Stimulated activated CD4-positive, alpha-beta T cell treated with anti-CD3 and anti-CD28 coated beads, Interleukin-4, amount 100 ng/mL, for 24 hours (primary cell): ENCODE measurements around the gene ANAPC2.

Experiments
- DNase-seq: peaks from one replicate; pipeline ENCODE4 v3.0.0-alpha.2; 2020

Gene ANAPC2

DNA sequence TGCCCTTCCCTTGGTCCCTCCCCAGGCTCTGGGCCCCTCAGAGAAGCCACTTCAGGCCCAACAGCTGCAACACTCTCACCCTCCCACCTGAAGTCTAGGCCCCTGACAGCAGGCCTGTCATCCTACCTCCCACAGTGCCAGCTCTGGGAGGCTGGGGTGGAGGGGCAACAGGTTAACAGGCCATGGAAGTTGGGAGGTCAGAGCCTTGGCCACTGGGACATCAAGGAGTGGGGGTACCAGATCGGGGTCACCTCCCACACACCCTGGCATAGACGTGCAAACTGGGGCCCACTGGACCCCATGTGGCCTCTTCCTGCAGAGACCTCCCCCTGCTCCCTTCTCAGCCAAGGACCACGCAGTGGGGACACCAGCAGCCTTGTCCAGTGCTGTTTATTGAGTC, 2.9 kb upstream of the ANAPC2 start:
- DNase-seq, result no peak

DNA sequence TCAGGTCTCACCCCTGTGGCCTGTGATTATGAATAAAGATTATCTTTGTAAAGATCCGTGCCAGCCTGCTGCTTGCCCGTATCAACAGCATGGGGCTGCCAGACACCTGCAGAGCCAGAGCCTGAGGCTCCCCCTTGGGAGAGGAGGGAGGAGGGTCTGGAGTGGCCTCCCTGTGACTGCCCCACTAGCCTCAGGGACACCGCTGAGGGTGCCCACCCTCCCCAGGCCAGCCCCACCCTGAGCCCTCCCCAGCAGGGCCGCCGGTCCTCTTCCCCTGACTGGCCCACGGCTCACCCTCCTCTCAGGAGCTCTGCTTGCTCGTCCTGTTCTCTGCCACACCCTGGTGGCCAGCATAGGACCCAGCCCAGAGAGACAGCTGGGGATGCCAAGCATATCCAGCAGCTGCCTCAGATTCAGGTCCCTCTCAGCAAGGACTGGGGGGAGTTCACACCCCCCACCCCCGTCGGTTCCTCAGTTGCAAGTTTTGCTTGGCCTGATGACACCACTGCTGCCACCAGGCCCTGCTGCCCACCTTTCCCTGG, 2.0 kb upstream of the ANAPC2 start:
- DNase-seq, result no peak

GRCh38 chr9:137189297-137190295, 1.2 kb upstream of the ANAPC2 start:
- DNase-seq, result no peak

DNA sequence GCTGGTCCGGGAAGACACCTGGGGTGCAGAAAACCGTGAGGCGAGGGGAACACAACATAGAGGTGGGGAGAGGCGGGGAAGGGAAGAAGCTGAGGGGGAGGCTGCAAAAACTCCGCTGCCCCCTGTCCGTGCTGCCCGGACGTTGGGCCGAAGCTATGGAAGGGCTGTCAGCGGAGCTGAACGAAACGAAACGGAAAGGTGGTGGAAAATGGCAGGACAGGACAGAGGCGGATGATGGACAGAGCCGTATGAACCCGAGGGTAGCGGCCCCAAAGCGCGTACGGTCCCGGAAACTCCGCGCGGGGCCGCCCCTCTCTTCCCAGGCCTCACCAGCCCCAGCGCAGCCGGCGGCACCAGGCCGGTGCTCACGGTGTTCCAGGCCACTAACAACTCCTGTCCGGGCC, 272 bp downstream of the ANAPC2 start:
- DNase-seq, result no peak

- DNase-seq, result no peak
Measured at GRCh38 chr9:137187386-137187785, 974 bp downstream of the ANAPC2 start.

DNA sequence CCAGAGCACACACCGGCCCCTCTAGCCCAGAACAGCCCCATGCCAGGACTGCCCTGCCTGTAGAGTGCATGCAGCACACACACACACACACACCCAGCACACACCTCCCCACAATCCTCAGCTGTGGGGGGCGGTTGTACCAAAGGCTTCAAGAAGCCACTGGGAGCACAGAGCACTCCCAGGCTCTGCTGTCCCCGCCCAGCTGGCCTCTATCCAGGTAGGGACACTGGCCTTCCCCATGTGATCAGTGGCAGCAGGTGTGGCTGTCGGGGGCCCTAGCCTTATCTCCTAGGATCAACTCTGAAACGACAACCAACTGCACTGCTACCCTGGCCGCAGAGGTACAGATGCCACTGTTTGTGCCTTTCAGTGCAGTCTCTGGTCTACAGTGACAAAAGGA, 2.0 kb downstream of the ANAPC2 start:
- DNase-seq, result no peak

DNA sequence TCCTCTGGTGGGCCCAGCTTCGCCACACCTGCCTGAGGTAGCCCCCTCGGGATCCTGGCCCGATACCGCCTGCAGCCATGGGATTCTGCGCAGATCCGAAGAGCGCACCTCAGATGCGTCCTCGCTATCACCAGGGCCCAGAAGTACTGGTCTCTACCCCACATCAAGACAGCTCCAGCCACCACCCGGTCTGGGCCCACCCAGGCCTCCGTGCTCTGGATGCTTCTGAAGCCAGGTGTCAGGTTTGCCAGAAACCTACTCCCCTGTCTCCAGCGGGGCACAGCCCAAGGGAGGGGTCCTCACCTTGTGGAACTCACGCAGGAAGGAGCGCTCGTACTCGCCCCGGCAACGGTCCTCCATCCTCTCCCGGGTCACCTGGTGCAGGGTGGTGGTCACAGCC, 2.4 kb downstream of the ANAPC2 start:
- no peak for DNase-seq

GRCh38 chr9:137184881-137185660, 3.3 kb downstream of the ANAPC2 start:
- no peak for DNase-seq

DNA sequence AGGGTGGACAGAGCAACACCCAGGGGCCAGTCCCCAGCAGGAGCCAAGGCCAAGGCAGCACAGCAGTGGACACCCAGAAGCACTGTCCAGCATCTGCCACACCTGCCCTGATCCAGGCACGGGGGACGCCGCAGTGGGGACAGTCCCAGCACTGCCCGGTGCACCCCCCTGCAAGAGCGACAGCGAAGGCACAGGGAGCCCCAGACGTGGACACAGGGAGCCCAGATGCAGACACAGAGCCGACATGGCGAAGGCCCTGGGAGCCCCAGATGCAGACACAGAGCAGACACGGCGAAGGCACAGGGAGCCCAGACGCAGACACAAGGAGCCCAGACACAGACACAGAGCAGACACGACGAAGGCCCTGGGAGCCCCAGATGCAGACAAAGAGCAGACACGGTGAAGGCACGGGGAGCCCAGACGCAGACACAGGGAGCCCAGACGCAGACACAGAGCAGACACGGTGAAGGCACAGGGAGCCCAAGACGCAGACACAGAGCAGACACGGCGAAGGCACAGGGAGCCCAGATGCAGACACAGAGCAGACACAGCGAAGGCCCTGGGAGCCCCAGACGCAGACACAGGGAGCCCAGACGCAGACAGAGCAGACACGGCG, 4.3 kb downstream of the ANAPC2 start:
- DNase-seq, result no peak

DNA sequence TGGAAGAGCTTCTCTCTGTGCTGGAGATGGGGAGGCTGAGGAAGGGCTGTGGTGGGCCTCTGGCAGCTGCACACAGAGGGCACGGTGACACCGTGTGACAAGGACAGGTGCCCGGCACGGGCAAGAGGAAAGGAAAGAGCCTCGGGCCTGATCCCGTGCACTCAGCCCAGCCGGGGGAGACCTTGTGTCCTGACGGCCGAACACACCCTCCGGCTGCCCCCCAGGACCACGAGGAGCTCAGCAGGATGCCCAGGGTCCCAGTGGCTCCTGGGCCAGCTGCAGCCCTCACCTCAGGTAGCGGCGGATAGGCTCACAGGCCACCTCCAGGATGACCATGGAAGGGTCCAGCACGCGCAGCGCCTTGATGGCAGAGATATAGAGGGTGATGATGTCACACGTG, 5.5 kb downstream of the ANAPC2 start:
- no peak for DNase-seq

DNA sequence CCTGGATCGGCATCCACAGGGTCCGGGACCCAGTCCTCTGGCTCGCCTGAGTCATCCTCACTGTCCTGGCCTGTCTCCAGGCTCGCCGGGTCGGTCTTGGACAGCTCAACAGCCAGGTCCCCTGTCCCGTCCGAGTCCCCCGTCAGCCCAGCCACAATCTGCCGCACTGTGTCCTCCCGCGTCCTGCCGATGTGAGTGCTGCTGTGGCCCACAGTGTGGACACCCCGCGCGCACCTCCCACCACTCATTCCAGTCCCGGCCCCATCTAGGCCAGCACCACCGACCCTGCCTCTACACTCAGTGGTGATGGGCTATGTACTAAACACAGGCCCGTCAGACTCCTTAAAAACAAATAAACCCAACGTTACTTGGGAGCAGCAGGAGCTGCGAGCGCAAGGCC, 6.7 kb downstream of the ANAPC2 start:
- DNase-seq, result no peak

GRCh38 chr9:137180491-137180890, 7.9 kb downstream of the ANAPC2 start:
- no peak for DNase-seq

DNA sequence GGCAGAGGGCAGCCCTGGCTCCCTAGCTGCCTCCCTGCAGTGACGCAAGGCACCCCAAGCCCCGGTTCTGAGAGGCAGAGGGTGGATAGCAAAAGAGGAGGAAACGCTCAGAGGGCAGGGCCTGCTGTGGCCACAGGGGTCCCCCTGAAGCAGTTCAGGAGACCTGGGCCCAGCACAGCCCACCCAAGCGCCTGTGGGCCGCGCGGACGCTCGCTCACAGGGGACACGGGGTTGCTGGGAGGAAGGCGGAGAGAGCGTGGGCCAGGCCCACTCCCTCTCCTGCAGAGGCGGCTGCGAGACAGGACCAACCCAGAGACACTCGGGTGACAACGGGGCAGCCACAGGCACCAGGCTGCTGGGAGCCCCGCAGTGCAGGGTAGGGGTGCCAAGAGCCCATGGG, 8.6 kb downstream of the ANAPC2 start:
- DNase-seq, result no peak

DNA sequence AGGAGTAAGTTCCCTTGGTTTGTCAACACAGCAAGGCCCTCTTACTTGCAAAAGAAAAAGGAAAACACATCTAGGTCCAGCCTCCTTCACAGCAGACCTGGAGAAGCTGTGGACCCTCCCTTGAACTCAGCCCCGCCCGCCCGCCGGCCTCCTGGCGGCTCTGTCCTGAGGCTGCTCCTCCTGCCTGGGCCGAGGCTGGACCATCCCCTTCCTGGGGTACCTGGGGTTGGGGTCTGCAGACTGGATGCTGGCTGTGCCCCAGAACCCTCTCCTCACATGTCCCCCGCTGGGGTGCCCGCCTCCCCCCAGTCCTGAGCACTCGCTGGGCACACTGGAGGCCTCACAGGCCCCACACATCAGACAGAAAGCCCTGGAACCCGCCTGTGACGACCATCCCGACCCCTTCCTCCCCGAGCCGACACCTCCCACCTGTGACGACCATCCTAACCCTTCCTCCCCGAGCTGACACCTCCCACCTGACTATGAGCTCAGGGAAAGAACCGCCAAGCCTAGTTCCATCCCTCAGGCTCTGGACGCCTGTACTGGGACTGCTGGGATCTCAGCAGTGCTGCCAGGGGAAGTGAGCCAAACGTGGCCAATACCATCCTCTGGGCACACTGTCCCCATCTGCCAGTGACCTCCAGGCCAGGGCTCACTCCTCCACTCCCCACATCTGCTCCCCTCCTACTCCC, 9.3 kb downstream of the ANAPC2 start:
- DNase-seq, result no peak

GRCh38 chr9:137178201-137178938, 10.0 kb downstream of the ANAPC2 start:
- DNase-seq, result no peak

DNA sequence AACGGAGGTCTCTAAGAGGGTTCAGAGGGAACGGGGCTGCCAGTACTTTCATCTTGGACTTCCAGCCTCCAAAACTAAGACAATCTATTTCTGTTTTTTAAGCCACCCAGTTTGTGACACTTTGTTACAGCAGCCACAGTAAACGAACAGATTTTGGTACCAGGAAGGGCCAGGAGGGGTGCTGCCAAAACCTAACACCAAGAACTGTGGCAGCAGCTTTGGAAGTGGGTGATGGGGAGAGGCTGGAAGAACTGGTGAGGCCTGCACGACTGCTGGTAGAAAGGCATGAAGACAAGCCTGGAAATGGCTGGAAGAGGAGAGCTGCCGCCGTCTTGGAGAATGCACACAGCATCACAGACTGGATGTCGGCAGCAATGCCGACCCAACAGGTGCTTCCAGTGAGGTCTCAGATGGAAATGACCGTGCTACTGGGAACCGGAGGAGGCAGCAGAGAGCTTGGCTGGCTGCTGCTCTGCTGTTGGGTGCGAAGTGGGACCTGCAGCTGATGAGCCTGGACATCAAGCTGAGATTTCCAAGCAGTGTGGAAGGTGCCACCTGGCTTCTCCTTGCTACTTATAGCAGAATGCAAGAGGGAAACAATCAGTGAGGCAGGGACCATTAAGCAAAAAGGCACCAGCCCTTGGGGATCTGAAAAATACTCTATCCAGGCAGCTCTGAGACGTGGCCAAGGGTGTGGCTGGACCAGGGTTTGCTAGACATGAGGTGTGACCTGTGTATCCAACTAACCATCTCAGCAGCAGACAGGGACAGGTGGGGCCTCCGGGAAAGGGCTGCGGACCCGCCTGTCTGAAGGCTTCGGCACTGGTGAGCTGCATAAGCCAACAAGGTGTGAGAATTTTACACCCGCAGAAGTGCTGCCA, 11.8 kb downstream of the ANAPC2 start:
- DNase-seq, result peak; percentile 22

- no peak for DNase-seq
Measured at GRCh38 chr9:137175345-137175961, 12.9 kb downstream of the ANAPC2 start.

GRCh38 chr9:137174722-137175293, 13.6 kb downstream of the ANAPC2 start:
- DNase-seq, result no peak

GRCh38 chr9:137173796-137174664, 14.3 kb downstream of the ANAPC2 start:
- DNase-seq, result no peak
